Neural progenitor cell (in vitro differentiated cells): ENCODE measurements around the gene SLC35B1. TPM values are rescaled to one million over a fixed set of nuclear protein-coding genes. Genes with fewer than 3 reads are reported as not detected.

Experiments
- DNase-seq: peaks from one replicate; pipeline ENCODE4 v3.0.0-alpha.2; 2016; ENCODE audit warnings: low spot score
- H2AFZ ChIP-seq: fragments of 200-600 bp; sonication (generic); replicated peaks from 2 replicates; pipeline ENCODE4 v1.6.1; 2016; ENCODE audit warnings: antibody characterized with exemption
- H3F3A ChIP-seq: fragments of 200-600 bp; sonication (generic); 2 replicates; pipeline ENCODE4 v1.6.1; 2016; ENCODE audit warnings: antibody characterized with exemption, low read depth
- H3K27ac ChIP-seq: fragments of 200-600 bp; sonication (generic); 2 replicates; pipeline ENCODE4 v1.5.1; 2016; ENCODE audit warnings: mild to moderate bottlenecking
- H3K27me3 ChIP-seq: fragments of 200-600 bp; sonication (generic); 2 replicates; pipeline ENCODE4 v1.6.1; 2016; ENCODE audit warnings: mild to moderate bottlenecking, moderate library complexity
- H3K36me3 ChIP-seq: fragments of 200-600 bp; sonication (generic); 2 replicates; pipeline ENCODE4 v1.5.1; 2016
- H3K4me1 ChIP-seq: fragments of 200-600 bp; sonication (generic); 2 replicates; pipeline ENCODE4 v1.6.1; 2016; ENCODE audit warnings: mixed run types
- H3K4me2 ChIP-seq: fragments of 200-600 bp; sonication (generic); 2 replicates; pipeline ENCODE4 v1.6.1; 2016
- H3K4me3 ChIP-seq: fragments of 200-600 bp; sonication (generic); 2 replicates; pipeline ENCODE4 v1.5.1; 2016
- H3K79me2 ChIP-seq: fragments of 200-600 bp; sonication (generic); 2 replicates; pipeline ENCODE4 v1.6.1; 2016; ENCODE audit warnings: low read depth
- H3K9ac ChIP-seq: fragments of 200-600 bp; sonication (generic); 2 replicates; pipeline ENCODE4 v1.6.1; 2016
- H3K9me3 ChIP-seq: fragments of 200-600 bp; sonication (generic); 2 replicates; pipeline ENCODE4 v1.5.1; 2016; ENCODE audit warnings: low read depth
- H4K20me1 ChIP-seq: fragments of 200-600 bp; sonication (generic); 2 replicates; pipeline ENCODE4 v1.6.1; 2016; ENCODE audit warnings: low read depth
- H3K27ac Mint-ChIP-seq: 3 replicates; pipeline ENCODE4 v1.8.0; 2021; ENCODE audit warnings: mixed read lengths
- H3K27me3 Mint-ChIP-seq: 2 replicates; pipeline ENCODE4 v1.8.0; 2022; ENCODE audit warnings: low read depth, mild to moderate bottlenecking, inconsistent platforms, moderate library complexity, mixed read lengths; ENCODE audit not compliant: insufficient read depth
- H3K36me3 Mint-ChIP-seq: 3 replicates; pipeline ENCODE4 v1.8.0; 2021; ENCODE audit warnings: mixed read lengths
- H3K4me1 Mint-ChIP-seq: 3 replicates; pipeline ENCODE4 v1.8.0; 2021; ENCODE audit warnings: mixed read lengths
- H3K4me3 Mint-ChIP-seq: 3 replicates; pipeline ENCODE4 v1.8.0; 2021; ENCODE audit warnings: mild to moderate bottlenecking, moderate library complexity, mixed read lengths
- H3K9me3 Mint-ChIP-seq: 3 replicates; pipeline ENCODE4 v1.8.0; 2020; ENCODE audit warnings: mixed read lengths
- CTCF ChIP-seq: fragments of 200-600 bp; sonication (generic); IDR thresholded peaks from 2 replicates; pipeline ENCODE4 v1.5.1; 2017; ENCODE audit warnings: antibody characterized with exemption, mild to moderate bottlenecking
- EZH2 ChIP-seq: fragments of 200-600 bp; sonication (generic); IDR thresholded peaks from 2 replicates; pipeline ENCODE4 v1.6.1; 2017; ENCODE audit warnings: antibody characterized with exemption, mild to moderate bottlenecking, moderate library complexity
- EZH2phosphoT487 ChIP-seq: fragments of 200-600 bp; sonication (generic); IDR thresholded peaks from 2 replicates; pipeline ENCODE4 v1.6.1; 2017; ENCODE audit warnings: antibody characterized with exemption
- total RNA-seq: library from RNA; depleted of rRNA; stranded (reverse); fragments of >200 nt; gene quantifications from 2 replicates; pipeline ENCODE4 v1.2.3, GENCODE V29; 2015; ENCODE audit warnings: low replicate concordance

Gene SLC35B1
- total RNA-seq, 1 donor from 2014 or later, result 52.7 TPM

- Mint-ChIP-seq H3K36me3 (peaks cover 2% of the 10 kb centered on the region), H3K4me3 (no peak overlapping the region), H3K27ac (no peak overlapping the region), H3K4me1 (no peaks in the 10 kb centered on the region), H3K9me3 (no peaks in the 10 kb centered on the region), H3K27me3 (no peaks in the 10 kb centered on the region)
- peaks cover 13% of the 10 kb centered on the region for H3K4me1 ChIP-seq
- peaks cover 25% of the 10 kb centered on the region for H3K79me2 ChIP-seq
- H3K9ac ChIP-seq, result no peak overlapping the region
- no peak overlapping the region for H3K4me3 ChIP-seq
- no peak overlapping the region for H3K27ac ChIP-seq
- DNase-seq, result no peak
- H3K9me3 ChIP-seq, result no peaks in the 10 kb centered on the region
- H3K4me2 ChIP-seq, result no peak overlapping the region
- no peaks in the 10 kb centered on the region for H3K27me3 ChIP-seq
- H2AFZ ChIP-seq, result no peak overlapping the region
- no peaks in the 10 kb centered on the region for H3K36me3 ChIP-seq
- H4K20me1 ChIP-seq, result peaks cover 45% of the 10 kb centered on the region
- peaks cover 12% of the 10 kb centered on the region for H3F3A ChIP-seq
- TF ChIP-seq EZH2phosphoT487 (no peak), CTCF (no peak), EZH2 (no peak)
Observed at GRCh38 chr17:49742166-49742638, 34.4 kb upstream of the SLC35B1 start.

- Histone ChIP-seq H3K4me3 (no peak overlapping the region), H3K27ac (no peak overlapping the region), H3K9me3 (no peaks in the 10 kb centered on the region), H3K9ac (no peak overlapping the region), H3K27me3 (no peaks in the 10 kb centered on the region), H3K79me2 (peaks cover 28% of the 10 kb centered on the region), H3F3A (peaks cover 18% of the 10 kb centered on the region), H2AFZ (no peak overlapping the region), H3K4me2 (no peak overlapping the region), H3K36me3 (no peaks in the 10 kb centered on the region), H4K20me1 (peaks cover 43% of the 10 kb centered on the region), H3K4me1 (peaks cover 16% of the 10 kb centered on the region)
- Mint-ChIP-seq H3K9me3 (no peaks in the 10 kb centered on the region), H3K4me3 (no peak overlapping the region), H3K27me3 (no peaks in the 10 kb centered on the region), H3K4me1 (no peaks in the 10 kb centered on the region), H3K36me3 (peaks cover 2% of the 10 kb centered on the region), H3K27ac (no peak overlapping the region)
- no peak for DNase-seq
- TF ChIP-seq EZH2phosphoT487 (no peak), CTCF (no peak), EZH2 (no peak)
Observed at GRCh38 chr17:49741692-49742076, 33.9 kb upstream of the SLC35B1 start.

DNA sequence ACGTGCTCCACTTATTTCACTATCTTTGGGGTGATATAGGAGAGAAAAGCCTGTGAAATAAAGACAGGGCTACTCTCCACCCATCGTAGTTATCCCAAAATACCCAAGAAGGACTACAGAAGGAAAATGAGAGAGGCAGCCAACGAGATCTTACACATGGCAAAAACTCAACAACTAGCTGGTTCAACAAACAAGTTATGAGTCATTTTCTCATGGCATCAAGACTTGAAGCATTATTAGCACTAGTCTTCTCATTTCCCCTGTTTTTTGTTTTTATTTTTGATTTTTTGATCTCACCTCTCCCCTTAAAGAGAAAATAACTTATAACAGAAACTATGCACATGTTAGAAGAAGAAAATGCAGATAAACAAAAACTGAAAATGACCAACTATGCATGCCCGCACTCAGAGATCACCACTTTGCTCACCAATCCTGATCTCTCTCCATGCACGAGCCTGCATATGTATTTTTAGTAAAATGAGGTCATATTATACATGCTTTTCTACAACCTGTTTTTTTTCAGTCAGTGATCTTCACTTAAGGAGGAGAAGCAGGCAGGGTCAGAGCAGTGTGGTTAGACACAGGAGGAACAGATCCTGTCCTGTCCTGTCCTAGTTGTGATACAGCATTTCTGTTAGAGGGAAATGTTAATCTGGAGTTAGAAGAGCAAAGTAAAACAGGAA, 33.4 kb upstream of the SLC35B1 start:
- no peaks in the 10 kb centered on the region for H3K9me3 ChIP-seq
- H4K20me1 ChIP-seq, result peaks cover 38% of the 10 kb centered on the region
- H3K4me1 ChIP-seq, result peaks cover 16% of the 10 kb centered on the region
- H3K4me3 Mint-ChIP-seq, result no peak overlapping the region
- peaks cover 22% of the 10 kb centered on the region for H3F3A ChIP-seq
- no peaks in the 10 kb centered on the region for H3K36me3 ChIP-seq
- TF ChIP-seq CTCF (no peak), EZH2 (no peak), EZH2phosphoT487 (no peak)
- H2AFZ ChIP-seq, result no peak overlapping the region
- no peak overlapping the region for H3K27ac ChIP-seq
- no peaks in the 10 kb centered on the region for H3K27me3 ChIP-seq
- no peak overlapping the region for H3K4me3 ChIP-seq
- DNase-seq, result no peak
- no peaks in the 10 kb centered on the region for H3K9me3 Mint-ChIP-seq
- no peaks in the 10 kb centered on the region for H3K27me3 Mint-ChIP-seq
- no peak overlapping the region for H3K27ac Mint-ChIP-seq
- no peak overlapping the region for H3K4me2 ChIP-seq
- peaks cover 28% of the 10 kb centered on the region for H3K79me2 ChIP-seq
- H3K36me3 Mint-ChIP-seq, result peaks cover 2% of the 10 kb centered on the region
- H3K9ac ChIP-seq, result no peak overlapping the region
- H3K4me1 Mint-ChIP-seq, result no peaks in the 10 kb centered on the region
